ENCODE results near the gene COX7A2L. TPM values are rescaled to one million over a fixed set of nuclear protein-coding genes. Genes with fewer than 3 reads are reported as not detected.
A peak's percentile ranks its signal among the peaks of the same experiment; 100 is the strongest.

COX7A2L gene
- total RNA-seq, 1 experiment from 2014 or later = 254 TPM

GRCh38 chr2:42328148-42328833, 32.7 kb downstream of the COX7A2L start:
- Histone ChIP-seq H3K27me3 (replicated peaks) (no peaks in the 10 kb centered on the region), H3K36me3 (peaks cover 76% of the 10 kb centered on the region)
- peak in 1 of 2 experiments; percentile 36 for DNase-seq (ENCODE audit: low read depth in 1 of 2, low spot score in 2 of 2)

GRCh38 chr2:42327125-42327524, 33.9 kb downstream of the COX7A2L start:
- no peak for DNase-seq (ENCODE audit: low read depth in 1 of 2, low spot score in 2 of 2)
- peaks cover 67% of the 10 kb centered on the region for H3K36me3 ChIP-seq
- no peak overlapping the region for H3K27ac ChIP-seq
- H3K27me3 ChIP-seq (replicated peaks) = no peaks in the 10 kb centered on the region
- H3K9me3 ChIP-seq (replicated peaks) = no peaks in the 10 kb centered on the region
- no peak overlapping the region for H3K4me3 ChIP-seq
- H3K4me1 ChIP-seq (replicated peaks) = no peaks in the 10 kb centered on the region

More at GRCh38 chr2:42328148-42328833, 32.7 kb downstream of the COX7A2L start:
- H3K27ac ChIP-seq = no peak overlapping the region
- H3K4me3 ChIP-seq = no peak overlapping the region
- no peaks in the 10 kb centered on the region for H3K4me1 ChIP-seq (replicated peaks)
- H3K9me3 ChIP-seq (replicated peaks) = no peaks in the 10 kb centered on the region

GRCh38 chr2:42325609-42326008, 35.4 kb downstream of the COX7A2L start:
- Histone ChIP-seq H3K4me3 (no peak overlapping the region), H3K27ac (no peak overlapping the region), H3K4me1 (replicated peaks) (no peaks in the 10 kb centered on the region), H3K36me3 (peaks cover 61% of the 10 kb centered on the region), H3K27me3 (replicated peaks) (no peaks in the 10 kb centered on the region), H3K9me3 (replicated peaks) (no peaks in the 10 kb centered on the region)
- no peak for DNase-seq (ENCODE audit: low read depth in 1 of 2, low spot score in 2 of 2)

- no peak overlapping the region for H3K27ac ChIP-seq
- no peaks in the 10 kb centered on the region for H3K27me3 ChIP-seq (replicated peaks)
- H3K4me1 ChIP-seq (replicated peaks) = no peaks in the 10 kb centered on the region
- no peak overlapping the region for H3K4me3 ChIP-seq
- H3K9me3 ChIP-seq (replicated peaks) = no peaks in the 10 kb centered on the region
- peaks cover 60% of the 10 kb centered on the region for H3K36me3 ChIP-seq
- no peak for DNase-seq (ENCODE audit: low read depth in 1 of 2, low spot score in 2 of 2)
Measured at GRCh38 chr2:42324949-42325348, 36.1 kb downstream of the COX7A2L start.

GRCh38 chr2:42324244-42324643, 36.8 kb downstream of the COX7A2L start:
- H3K36me3 ChIP-seq = peaks cover 55% of the 10 kb centered on the region
- H3K27ac ChIP-seq = no peak overlapping the region
- no peaks in the 10 kb centered on the region for H3K4me1 ChIP-seq (replicated peaks)
- DNase-seq (ENCODE audit: low read depth in 1 of 2, low spot score in 2 of 2) = no peak
- no peaks in the 10 kb centered on the region for H3K27me3 ChIP-seq (replicated peaks)
- no peak overlapping the region for H3K4me3 ChIP-seq
- no peaks in the 10 kb centered on the region for H3K9me3 ChIP-seq (replicated peaks)

- Histone ChIP-seq H3K36me3 (peaks cover 58% of the 10 kb centered on the region), H3K27me3 (replicated peaks) (no peaks in the 10 kb centered on the region), H3K9me3 (replicated peaks) (no peaks in the 10 kb centered on the region), H3K4me3 (no peak overlapping the region), H3K27ac (no peak overlapping the region), H3K4me1 (replicated peaks) (no peaks in the 10 kb centered on the region)
- DNase-seq (ENCODE audit: low read depth in 1 of 2, low spot score in 2 of 2) = no peak
Measured at GRCh38 chr2:42321452-42322064, 39.5 kb downstream of the COX7A2L start.

- no peaks in the 10 kb centered on the region for H3K9me3 ChIP-seq (replicated peaks)
- H3K4me3 ChIP-seq = no peak overlapping the region
- H3K27ac ChIP-seq = no peak overlapping the region
- no peaks in the 10 kb centered on the region for H3K27me3 ChIP-seq (replicated peaks)
- H3K4me1 ChIP-seq (replicated peaks) = peaks cover 15% of the 10 kb centered on the region
- peaks cover 49% of the 10 kb centered on the region for H3K36me3 ChIP-seq
- DNase-seq (ENCODE audit: low read depth in 1 of 2, low spot score in 2 of 2) = no peak
Measured at GRCh38 chr2:42319265-42319664, 41.8 kb downstream of the COX7A2L start.

- peaks cover 16% of the 10 kb centered on the region for H3K4me1 ChIP-seq (replicated peaks)
- no peak for DNase-seq (ENCODE audit: low read depth in 1 of 2, low spot score in 2 of 2)
- H3K9me3 ChIP-seq (replicated peaks) = no peaks in the 10 kb centered on the region
- no peak overlapping the region for H3K27ac ChIP-seq
- no peaks in the 10 kb centered on the region for H3K27me3 ChIP-seq (replicated peaks)
- no peak overlapping the region for H3K4me3 ChIP-seq
- H3K36me3 ChIP-seq = peaks cover 49% of the 10 kb centered on the region
Measured at GRCh38 chr2:42317945-42318344, 43.1 kb downstream of the COX7A2L start.

- no peak for DNase-seq (ENCODE audit: low read depth in 1 of 2, low spot score in 2 of 2)
- H3K9me3 ChIP-seq (replicated peaks) = no peaks in the 10 kb centered on the region
- no peaks in the 10 kb centered on the region for H3K27me3 ChIP-seq (replicated peaks)
- H3K4me1 ChIP-seq (replicated peaks) = peaks cover 16% of the 10 kb centered on the region
- H3K27ac ChIP-seq = no peak overlapping the region
- no peak overlapping the region for H3K4me3 ChIP-seq
- H3K36me3 ChIP-seq = peaks cover 49% of the 10 kb centered on the region
Measured at GRCh38 chr2:42317486-42317885, 43.5 kb downstream of the COX7A2L start.

GRCh38 chr2:42316910-42317309, 44.1 kb downstream of the COX7A2L start:
- DNase-seq (ENCODE audit: low read depth in 1 of 2, low spot score in 2 of 2) = no peak
- no peaks in the 10 kb centered on the region for H3K9me3 ChIP-seq (replicated peaks)
- H3K36me3 ChIP-seq = peaks cover 49% of the 10 kb centered on the region
- peaks cover 16% of the 10 kb centered on the region for H3K4me1 ChIP-seq (replicated peaks)
- no peak overlapping the region for H3K27ac ChIP-seq
- H3K27me3 ChIP-seq (replicated peaks) = no peaks in the 10 kb centered on the region
- H3K4me3 ChIP-seq = no peak overlapping the region

GRCh38 chr2:42315844-42316470, 45.1 kb downstream of the COX7A2L start:
- Histone ChIP-seq H3K27ac (peak overlapping the region; percentile 73; the same call in 1 of the 2 replicates), H3K27me3 (replicated peaks) (no peaks in the 10 kb centered on the region), H3K4me1 (replicated peaks) (peaks cover 16% of the 10 kb centered on the region), H3K4me3 (no peak overlapping the region), H3K9me3 (replicated peaks) (no peaks in the 10 kb centered on the region), H3K36me3 (peaks cover 43% of the 10 kb centered on the region)
- no peak for DNase-seq (ENCODE audit: low read depth in 1 of 2, low spot score in 2 of 2)

- H3K9me3 ChIP-seq (replicated peaks) = no peaks in the 10 kb centered on the region
- DNase-seq (ENCODE audit: low read depth in 1 of 2, low spot score in 2 of 2) = peak in 1 of 2 experiments; percentile 68
- H3K36me3 ChIP-seq = peaks cover 36% of the 10 kb centered on the region
- peaks cover 16% of the 10 kb centered on the region for H3K4me1 ChIP-seq (replicated peaks)
- peak overlapping the region; percentile 73 for H3K27ac ChIP-seq
- no peaks in the 10 kb centered on the region for H3K27me3 ChIP-seq (replicated peaks)
- no peak overlapping the region for H3K4me3 ChIP-seq
Measured at GRCh38 chr2:42314892-42315468, 46.0 kb downstream of the COX7A2L start.

- Histone ChIP-seq H3K4me3 (no peak overlapping the region), H3K27ac (no peak overlapping the region), H3K27me3 (replicated peaks) (no peaks in the 10 kb centered on the region), H3K9me3 (replicated peaks) (no peaks in the 10 kb centered on the region), H3K36me3 (peaks cover 28% of the 10 kb centered on the region), H3K4me1 (replicated peaks) (peaks cover 16% of the 10 kb centered on the region)
- DNase-seq (ENCODE audit: low read depth in 1 of 2, low spot score in 2 of 2) = no peak
Measured at GRCh38 chr2:42312106-42312505, 48.9 kb downstream of the COX7A2L start.

- H3K36me3 ChIP-seq = peaks cover 22% of the 10 kb centered on the region
- H3K27me3 ChIP-seq (replicated peaks) = no peaks in the 10 kb centered on the region
- no peaks in the 10 kb centered on the region for H3K9me3 ChIP-seq (replicated peaks)
- peaks cover 9% of the 10 kb centered on the region for H3K4me1 ChIP-seq (replicated peaks)
- no peak for DNase-seq (ENCODE audit: low read depth in 1 of 2, low spot score in 2 of 2)
- no peak overlapping the region for H3K27ac ChIP-seq
- H3K4me3 ChIP-seq = no peak overlapping the region
Measured at GRCh38 chr2:42310007-42310515, 51.0 kb downstream of the COX7A2L start.
